Testis (tissue), 2 donors: Measurements from ENCODE around the gene DGKD.

Experiments
- CTCF ChIP-seq, 3 experiments: fragments of 450-650 bp in 2 of 3; fragments of 200-600 bp in 1 of 3; sonication (generic) in 1 of 3; IDR thresholded peaks; one replicate each; pipeline ENCODE4 v1.5.1; 2016 to 2019; ENCODE audit warnings: antibody characterized with exemption in 3 of 3, mild to moderate bottlenecking in 2 of 3, moderate library complexity in 1 of 3
- POLR2A ChIP-seq: fragments of 450-650 bp; IDR thresholded peaks from one replicate; pipeline ENCODE4 v1.6.1; 2017; ENCODE audit warnings: antibody characterized with exemption, mild to moderate bottlenecking, moderate library complexity

DNA sequence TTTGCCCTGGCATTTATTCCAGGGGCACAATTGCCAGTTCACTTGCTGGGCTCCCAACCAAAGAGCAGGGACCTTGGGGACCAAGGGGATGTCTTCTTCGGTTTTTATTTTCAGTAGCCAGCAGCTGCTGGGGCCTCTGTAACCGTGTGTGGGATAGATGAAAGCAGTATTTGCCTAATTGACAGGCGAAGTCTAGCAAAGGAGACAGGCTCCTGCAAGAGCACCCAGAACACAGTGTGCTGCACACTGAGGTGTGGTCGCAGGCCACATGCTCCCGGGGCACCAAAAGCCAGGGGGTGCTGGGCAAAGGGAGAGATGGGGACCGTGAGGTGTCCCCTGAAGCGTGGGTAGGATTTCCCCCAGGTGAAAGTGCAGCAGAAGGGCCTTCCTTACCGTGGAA, 41.4 kb upstream of the DGKD start:
- no peak for TF ChIP-seq CTCF (IDR thresholded peaks at IDR 0.05)
- TF ChIP-seq POLR2A = no peak
